Fibroblast of lung (primary cell): ENCODE data around the gene CRACR2A. TPM values are rescaled to one million over a fixed set of nuclear protein-coding genes. Genes with fewer than 3 reads are reported as not detected.

Experiments used
- DNase-seq, 2 donors: peaks; one replicate each; pipeline versions ENCODE4 v3.0.0 to v3.0.0-alpha.2; 2010; ENCODE audit warnings: low read depth in 2 of 2
- H2AFZ ChIP-seq: 2 replicates; pipeline ENCODE4 v1.5.1; 2012; ENCODE audit warnings: low read length, control low read depth, inconsistent platforms
- H3K27ac ChIP-seq: 2 replicates; pipeline ENCODE4 v1.5.1; 2011; ENCODE audit warnings: low read length, control low read depth; ENCODE audit not compliant: insufficient read depth
- H3K27me3 ChIP-seq: 2 replicates; pipeline ENCODE4 v1.5.1; 2011; ENCODE audit warnings: mild to moderate bottlenecking, low read length; ENCODE audit not compliant: control insufficient read depth, insufficient read depth
- H3K36me3 ChIP-seq: 2 replicates; pipeline ENCODE4 v1.5.1; 2011; ENCODE audit warnings: low read length; ENCODE audit not compliant: control insufficient read depth, insufficient read depth
- H3K4me1 ChIP-seq: 2 replicates; pipeline ENCODE4 v1.5.1; 2011; ENCODE audit warnings: low read length; ENCODE audit not compliant: control insufficient read depth, insufficient read depth; ENCODE audit errors: extremely low read depth
- H3K4me2 ChIP-seq: 2 replicates; pipeline ENCODE4 v1.5.1; 2011; ENCODE audit warnings: low read length, control low read depth; ENCODE audit not compliant: insufficient read depth; ENCODE audit errors: extremely low read depth
- H3K4me3 ChIP-seq, 4 experiments: fragments of 200-600 bp in 1 of 4; sonication (generic) in 1 of 4; replicated peaks in 1 of 4; 2 replicates each; pipeline ENCODE4 v1.5.1; 2011 to 2016; ENCODE audit warnings: low read length in 4 of 4, low read depth in 3 of 4, mild to moderate bottlenecking in 3 of 4, control low read depth in 2 of 4, inconsistent platforms in 1 of 4, mixed read lengths in 1 of 4; ENCODE audit not compliant: insufficient read depth in 1 of 4; ENCODE audit errors: control extremely low read depth in 1 of 4
- H3K79me2 ChIP-seq: 2 replicates; pipeline ENCODE4 v1.5.1; 2012; ENCODE audit warnings: mild to moderate bottlenecking, low read length, inconsistent platforms; ENCODE audit not compliant: control insufficient read depth, insufficient read depth
- H3K9ac ChIP-seq: 2 replicates; pipeline ENCODE4 v1.5.1; 2011; ENCODE audit warnings: mild to moderate bottlenecking, low read length, control low read depth; ENCODE audit not compliant: insufficient read depth
- H3K9me3 ChIP-seq: 2 replicates; pipeline ENCODE4 v1.5.1; 2012; ENCODE audit warnings: low read depth, low read length; ENCODE audit not compliant: control insufficient read depth, insufficient read depth
- H4K20me1 ChIP-seq: 2 replicates; pipeline ENCODE4 v1.5.1; 2011; ENCODE audit warnings: low read length; ENCODE audit not compliant: control insufficient read depth, insufficient read depth; ENCODE audit errors: extremely low read depth
- EZH2 ChIP-seq: IDR thresholded peaks from 2 replicates; pipeline ENCODE4 v1.5.1; 2012; ENCODE audit warnings: low read length, control low read depth, mild to moderate bottlenecking; ENCODE audit errors: missing control alignments
- polyA plus RNA-seq, 2 donors: library from polyadenylated mRNA; depleted of rRNA in 1 of 2; stranded (reverse) in 1 of 2; unstranded in 1 of 2; fragments of >200 nt; gene quantifications; 2 replicates each; pipeline ENCODE4 v1.2.1, GENCODE V29; 2011 to 2012; ENCODE audit warnings: missing spikeins in 1 of 2
- total RNA-seq: library from RNA; depleted of rRNA; stranded (reverse); fragments of >200 nt; gene quantifications from 2 replicates; pipeline ENCODE4 v1.2.1, GENCODE V29; 2014
- TF ChIP-seq, protein P1 (sequence below), 2 donors: IDR thresholded peaks in 1 of 2; conservative IDR thresholded peaks in 1 of 2; 1 replicate in 1 of 2; 2 replicates in 1 of 2; pipeline ENCODE4 v1.5.1; 2011 to 2012; ENCODE audit warnings: low read length in 2 of 2, control low read depth in 1 of 2, inconsistent platforms in 1 of 2, low read depth in 1 of 2, mild to moderate bottlenecking in 1 of 2

Gene CRACR2A
- total and polyA plus RNA-seq, 2 donors (not counting 1 experiment from before 2014, with no cell fraction given) = 5.8 to 5.9 TPM

DNA sequence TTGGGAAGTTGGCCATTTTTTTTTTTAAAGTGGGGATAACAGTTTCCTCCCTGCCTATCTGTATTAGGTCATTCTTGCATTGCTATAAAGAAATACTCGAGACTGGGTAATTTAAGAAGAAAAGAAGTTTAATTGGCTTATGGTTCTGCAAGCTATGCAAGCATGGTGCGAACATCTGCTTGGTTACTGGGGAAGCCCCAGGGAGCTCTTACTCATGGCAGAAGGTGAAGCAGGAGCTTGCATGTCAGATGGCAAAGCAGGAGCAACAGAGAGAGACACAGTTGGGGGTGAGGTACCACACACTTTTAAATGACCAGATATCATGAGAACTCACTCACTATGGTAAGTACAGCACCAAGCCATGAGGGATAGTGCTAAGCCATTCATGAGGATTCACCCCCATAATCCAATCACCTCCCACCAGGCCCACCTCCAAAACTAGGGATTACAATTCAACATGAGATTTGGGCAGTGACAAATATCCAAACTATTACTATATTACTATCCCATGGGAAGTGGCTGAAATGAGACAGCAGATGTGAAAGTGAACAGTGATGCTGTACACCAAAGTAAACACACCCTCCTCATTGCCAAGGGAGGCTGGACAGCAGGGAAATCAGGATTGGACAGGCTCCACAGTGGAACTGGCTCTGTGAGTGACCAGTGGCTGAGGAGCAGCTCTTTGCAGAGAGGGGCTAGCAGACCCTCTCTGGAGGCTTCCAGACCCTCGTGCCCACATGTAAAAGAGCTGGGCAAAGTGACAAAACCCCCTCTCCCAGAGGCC, 40.5 kb downstream of the CRACR2A start:
- H3K9ac ChIP-seq = no peak overlapping the region
- no peak overlapping the region for H3K27ac ChIP-seq
- H3K4me3 ChIP-seq = no peak overlapping the region
- no peaks in the 10 kb centered on the region for H3K36me3 ChIP-seq
- H2AFZ ChIP-seq = no peak overlapping the region
- H3K79me2 ChIP-seq = no peaks in the 10 kb centered on the region
- no peaks in the 10 kb centered on the region for H3K4me1 ChIP-seq
- H3K4me2 ChIP-seq = no peak overlapping the region
- H3K9me3 ChIP-seq = no peaks in the 10 kb centered on the region
- H4K20me1 ChIP-seq = no peaks in the 10 kb centered on the region
- no peak for DNase-seq
- H3K27me3 ChIP-seq = no peaks in the 10 kb centered on the region
- TF ChIP-seq EZH2 = no peak
- TF ChIP-seq, protein P1, sequence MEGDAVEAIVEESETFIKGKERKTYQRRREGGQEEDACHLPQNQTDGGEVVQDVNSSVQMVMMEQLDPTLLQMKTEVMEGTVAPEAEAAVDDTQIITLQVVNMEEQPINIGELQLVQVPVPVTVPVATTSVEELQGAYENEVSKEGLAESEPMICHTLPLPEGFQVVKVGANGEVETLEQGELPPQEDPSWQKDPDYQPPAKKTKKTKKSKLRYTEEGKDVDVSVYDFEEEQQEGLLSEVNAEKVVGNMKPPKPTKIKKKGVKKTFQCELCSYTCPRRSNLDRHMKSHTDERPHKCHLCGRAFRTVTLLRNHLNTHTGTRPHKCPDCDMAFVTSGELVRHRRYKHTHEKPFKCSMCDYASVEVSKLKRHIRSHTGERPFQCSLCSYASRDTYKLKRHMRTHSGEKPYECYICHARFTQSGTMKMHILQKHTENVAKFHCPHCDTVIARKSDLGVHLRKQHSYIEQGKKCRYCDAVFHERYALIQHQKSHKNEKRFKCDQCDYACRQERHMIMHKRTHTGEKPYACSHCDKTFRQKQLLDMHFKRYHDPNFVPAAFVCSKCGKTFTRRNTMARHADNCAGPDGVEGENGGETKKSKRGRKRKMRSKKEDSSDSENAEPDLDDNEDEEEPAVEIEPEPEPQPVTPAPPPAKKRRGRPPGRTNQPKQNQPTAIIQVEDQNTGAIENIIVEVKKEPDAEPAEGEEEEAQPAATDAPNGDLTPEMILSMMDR (conservative IDR thresholded peaks at IDR 0.05 in 1 of 2, IDR thresholded peaks at IDR 0.05 in 1 of 2; ENCODE audit: low read depth in 1 of 2, low read length in 2 of 2) = no peak

DNA sequence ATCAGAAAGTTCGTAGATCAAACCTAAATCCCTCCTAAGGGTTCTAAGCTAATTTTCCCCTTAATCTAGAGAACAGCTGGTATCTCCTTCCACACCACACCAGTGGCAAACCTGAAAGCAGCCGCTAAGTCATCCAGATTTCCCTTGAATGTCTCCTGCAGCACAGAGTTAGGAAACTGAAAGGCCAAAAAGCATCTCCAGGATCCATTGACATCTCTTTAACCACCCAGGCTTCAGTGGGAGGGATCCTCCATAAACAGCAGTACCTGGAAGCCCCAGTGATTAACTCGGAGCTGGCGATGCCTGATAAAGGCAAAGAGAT, 47.6 kb downstream of the CRACR2A start:
- H3K9ac ChIP-seq = no peak overlapping the region
- no peak for TF ChIP-seq EZH2
- TF ChIP-seq, protein P1 (conservative IDR thresholded peaks at IDR 0.05 in 1 of 2, IDR thresholded peaks at IDR 0.05 in 1 of 2; ENCODE audit: low read depth in 1 of 2, low read length in 2 of 2) = no peak
- no peaks in the 10 kb centered on the region for H3K9me3 ChIP-seq
- H3K27ac ChIP-seq = no peak overlapping the region
- H2AFZ ChIP-seq = no peak overlapping the region
- H3K4me3 ChIP-seq = no peak overlapping the region
- H3K4me2 ChIP-seq = peak overlapping the region; percentile 93
- H3K79me2 ChIP-seq = no peaks in the 10 kb centered on the region
- no peaks in the 10 kb centered on the region for H4K20me1 ChIP-seq
- peaks cover 2% of the 10 kb centered on the region for H3K4me1 ChIP-seq
- H3K27me3 ChIP-seq = no peaks in the 10 kb centered on the region
- no peaks in the 10 kb centered on the region for H3K36me3 ChIP-seq
- no peak for DNase-seq

DNA sequence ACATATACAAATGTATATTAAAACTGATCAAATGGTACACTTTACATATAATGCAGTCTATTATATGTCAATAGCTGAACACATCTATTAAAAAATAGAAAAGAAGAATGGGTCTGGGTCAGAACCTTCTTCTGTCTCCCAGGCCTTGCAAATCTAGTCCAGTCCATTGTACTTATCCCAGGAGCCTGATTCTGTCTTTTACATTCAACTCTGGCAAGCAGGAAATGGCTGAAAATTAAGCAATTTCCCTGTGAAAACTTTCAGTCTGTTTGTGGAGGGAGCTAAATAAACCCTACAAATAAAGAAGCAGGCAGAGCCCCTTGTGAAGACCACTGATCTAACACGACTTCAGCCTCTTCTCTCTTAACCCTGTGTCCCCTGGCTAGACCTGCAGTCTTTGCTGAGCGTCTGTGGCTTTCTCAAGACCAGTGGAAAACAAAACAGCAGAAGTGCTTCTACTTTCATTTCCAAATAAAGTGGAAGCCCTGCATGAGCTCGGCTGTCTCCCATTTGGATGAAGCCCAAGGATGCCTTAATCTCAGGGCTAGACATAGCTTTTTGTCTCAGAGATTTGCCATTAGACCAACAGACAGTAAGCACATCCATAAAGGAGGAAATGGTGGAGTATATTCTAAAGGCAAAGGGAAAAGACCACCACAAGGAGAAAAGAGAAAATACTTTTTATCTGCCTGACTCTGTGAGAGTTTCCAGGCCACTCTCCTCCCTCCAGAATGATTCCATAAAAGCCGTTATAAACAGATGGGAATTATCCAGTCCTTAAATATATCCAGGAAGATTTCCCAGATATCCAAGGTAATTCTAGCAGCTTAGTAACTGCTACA, 48.2 kb downstream of the CRACR2A start:
- DNase-seq = peak in 1 of 2 donors; percentile 33
- TF ChIP-seq EZH2 = no peak
- TF ChIP-seq, protein P1 (conservative IDR thresholded peaks at IDR 0.05 in 1 of 2, IDR thresholded peaks at IDR 0.05 in 1 of 2; ENCODE audit: low read depth in 1 of 2, low read length in 2 of 2) = no peak
- Histone ChIP-seq H4K20me1 (no peaks in the 10 kb centered on the region), H3K27ac (peak overlapping the region; percentile 52), H3K27me3 (no peaks in the 10 kb centered on the region), H3K9me3 (no peaks in the 10 kb centered on the region), H3K9ac (no peak overlapping the region), H3K4me1 (peaks cover 3% of the 10 kb centered on the region), H2AFZ (peak overlapping the region; percentile 89), H3K36me3 (no peaks in the 10 kb centered on the region), H3K4me2 (peak overlapping the region; percentile 93), H3K79me2 (no peaks in the 10 kb centered on the region), H3K4me3 (peak overlapping the region in 1 of 4 experiments; percentile 15)
